Measurements from ENCODE around the gene SAMD9L. TPM values are rescaled to one million over a fixed set of nuclear protein-coding genes. Genes with fewer than 3 reads are reported as not detected.

Gene SAMD9L
- total RNA-seq: 10 to 100 TPM in 2 of 5 donors, 1 to 10 TPM in 3; 1.7 to 30.9 (median 5.2) TPM
- 1 to 10 TPM; 2.9 to 5.7 (median 3.9) TPM for polyA plus RNA-seq
- long read RNA-seq, donor 1: 0 reads
- long read RNA-seq, donor 2: 0 reads
- long read RNA-seq, donor 3, full-length matches to known transcripts: 1 of 1 reads
- long read RNA-seq, donor 3, partial matches to known transcripts: 0 of 1 reads
- long read RNA-seq, donor 3, other reads (novel, unspliced or antisense): 0 of 1 reads
- long read RNA-seq, donor 4: 0 reads
- long read RNA-seq, donor 5, full-length matches to known transcripts: 2 of 2 reads
- long read RNA-seq, donor 5, partial matches to known transcripts: 0 of 2 reads
- long read RNA-seq, donor 5, other reads (novel, unspliced or antisense): 0 of 2 reads
- long read RNA-seq, donor 6: 0 reads
- long read RNA-seq, donor 7: 0 reads
- long read RNA-seq, donor 8, full-length matches to known transcripts: 1 of 1 reads
- long read RNA-seq, donor 8, partial matches to known transcripts: 0 of 1 reads
- long read RNA-seq, donor 8, other reads (novel, unspliced or antisense): 0 of 1 reads
- long read RNA-seq, donor 9, partial matches to known transcripts: 0 of 1 reads
- long read RNA-seq, donor 9, other reads (novel, unspliced or antisense): 0 of 1 reads
- long read RNA-seq, donor 10: 0 reads

DNA sequence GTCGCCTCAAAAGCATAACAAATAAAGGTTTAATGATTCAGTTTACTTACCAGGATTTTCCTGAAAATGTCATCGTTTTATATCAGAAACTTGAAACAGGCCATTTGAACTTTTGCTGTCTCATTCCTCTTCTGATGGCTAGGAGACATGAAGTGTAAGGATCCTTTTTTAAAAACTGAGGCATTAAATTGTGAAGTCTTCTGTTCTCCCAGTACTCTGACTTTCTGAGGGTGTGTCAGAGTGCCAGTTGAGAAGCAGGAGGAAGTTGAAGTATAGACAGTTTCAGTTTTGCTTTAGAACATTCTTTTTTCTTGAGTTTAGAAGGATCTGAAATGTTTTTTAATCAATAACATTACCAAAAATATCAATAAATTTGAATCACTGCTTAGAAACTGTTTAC lies at the start of gene SAMD9L:
Gene SAMD9L, minus strand, starts transcription at position 242 of the 400 bp plus-strand sequence. CDS start 12,414 bp downstream, outside the sequence.
- Histone ChIP-seq H3K27ac (peak within 1 kb of the TSS; percentile 24 to 76 (median 49)), H3K4me1 (peaks cover 0 to 24% (median 14%) of the 10 kb centered on the region in 4 donors), H3K36me3 (peaks cover under 1 to 24% (median 16%) of the 10 kb centered on the region in 4 donors), H3K27me3 (no peaks in the 10 kb centered on the region), H3K4me3 (peak within 1 kb of the TSS; percentile 30 to 44 (median 39)), H3K9me3 (no peaks in the 10 kb centered on the region)
- intact Hi-C loops (cut with DNase I; ENCODE audit: low total_unique reads): no loop called here
- TF ChIP-seq POLR2A (IDR thresholded peaks at IDR 0.05): no peak
- TF ChIP-seq CTCF (IDR thresholded peaks at IDR 0.05): no peak
- no peak for TF ChIP-seq EP300 (IDR thresholded peaks at IDR 0.05)
- no peak for TF ChIP-seq POLR2AphosphoS5 (IDR thresholded peaks at IDR 0.05)
- DNase-seq: peak in 1 of 2 donors; percentile 36
- 9 to 20% (median 16%) methylated on average over 2 of the region's 2 CpGs for WGBS, 5 donors

DNA sequence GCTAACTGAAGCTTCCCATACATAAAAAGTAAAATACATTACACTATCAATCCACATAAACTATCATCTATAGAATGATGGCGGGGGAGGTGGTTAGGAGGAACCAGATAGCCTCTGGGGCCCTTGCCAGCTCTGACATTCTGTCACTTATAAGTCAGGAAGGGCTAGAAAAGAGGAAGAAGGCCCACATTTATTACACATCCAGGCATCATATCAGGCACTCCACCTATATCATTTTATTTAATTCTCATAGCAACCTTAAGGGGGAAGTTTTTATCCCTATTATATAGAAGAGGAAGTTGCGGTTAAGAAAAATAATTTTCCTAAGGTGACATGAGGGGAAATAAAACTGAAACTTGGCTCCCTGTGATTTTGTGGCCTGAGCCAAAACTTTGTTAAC lies 48.2 kb upstream of the SAMD9L start:
- DNase-seq: no peak
- Histone ChIP-seq H3K36me3 (no peaks in the 10 kb centered on the region), H3K27ac (peak overlapping the region in 1 of 5 donors; percentile 44), H3K4me3 (no peak overlapping the region), H3K4me1 (peaks cover 0 to 14% (median 0%) of the 10 kb centered on the region in 4 donors), H3K27me3 (no peaks in the 10 kb centered on the region), H3K9me3 (no peaks in the 10 kb centered on the region)
- TF ChIP-seq POLR2AphosphoS5 (IDR thresholded peaks at IDR 0.05) (no peak), CTCF (IDR thresholded peaks at IDR 0.05) (no peak), EP300 (IDR thresholded peaks at IDR 0.05) (no peak), POLR2A (IDR thresholded peaks at IDR 0.05) (no peak)
- 31 to 56% (median 38%) methylated on average over 2 of the region's 2 CpGs for WGBS, 5 donors
- intact Hi-C loops (cut with DNase I; ENCODE audit: low total_unique reads): no loop called here

DNA sequence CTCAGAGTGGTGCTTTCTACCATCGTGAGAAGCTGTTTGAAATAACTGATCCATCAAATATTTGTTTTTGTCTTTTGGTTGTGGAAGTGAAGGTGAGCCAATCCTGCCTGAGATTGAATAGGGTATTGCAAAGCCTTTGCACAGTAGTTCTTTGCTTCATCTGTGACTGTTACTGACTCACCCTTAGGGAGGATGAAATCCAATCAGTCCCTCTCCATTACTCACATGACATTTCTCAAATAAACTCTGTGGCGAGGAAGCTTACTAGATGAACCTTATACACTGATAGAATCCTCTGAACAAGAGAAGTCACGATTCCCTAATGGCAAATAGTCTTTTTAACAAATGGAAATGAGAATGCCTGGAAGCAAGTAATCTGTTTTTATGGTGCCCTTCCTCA lies 46.2 kb upstream of the SAMD9L start:
- Histone ChIP-seq H3K27me3 (no peaks in the 10 kb centered on the region), H3K4me1 (peaks cover 0 to 14% (median 0%) of the 10 kb centered on the region in 4 donors), H3K27ac (peak overlapping the region in 1 of 5 donors; percentile 7), H3K4me3 (no peak overlapping the region), H3K9me3 (no peaks in the 10 kb centered on the region), H3K36me3 (no peaks in the 10 kb centered on the region)
- intact Hi-C loops (cut with DNase I; ENCODE audit: low total_unique reads): no loop called here
- DNase-seq: no peak
- 32 to 42% (median 41%) methylated on average over 3 of the region's 3 CpGs for WGBS, 5 donors
- TF ChIP-seq POLR2A (IDR thresholded peaks at IDR 0.05) (no peak), POLR2AphosphoS5 (IDR thresholded peaks at IDR 0.05) (no peak), EP300 (IDR thresholded peaks at IDR 0.05) (no peak), CTCF (IDR thresholded peaks at IDR 0.05) (no peak)

- no peak for TF ChIP-seq CTCF (IDR thresholded peaks at IDR 0.05)
- no peak for TF ChIP-seq POLR2AphosphoS5 (IDR thresholded peaks at IDR 0.05)
- no peak for TF ChIP-seq EP300 (IDR thresholded peaks at IDR 0.05)
- no peak for TF ChIP-seq POLR2A (IDR thresholded peaks at IDR 0.05)
- Histone ChIP-seq H3K36me3 (no peaks in the 10 kb centered on the region), H3K27ac (no peak overlapping the region), H3K4me1 (peaks cover 0 to 8% (median 2%) of the 10 kb centered on the region in 4 donors), H3K9me3 (no peaks in the 10 kb centered on the region), H3K27me3 (no peaks in the 10 kb centered on the region), H3K4me3 (no peak overlapping the region)
- intact Hi-C loops (cut with DNase I; ENCODE audit: low total_unique reads): no loop called here
- 50 to 61% (median 54%) methylated on average over 6 of the region's 6 CpGs for WGBS, 5 donors
- no peak for DNase-seq
These were observed 40.9 kb upstream of the SAMD9L start for GRCh38 chr7:93188870-93189634.
